DMS 273 (cell line): Measurements from ENCODE around the gene YWHAE.
"Not testable (repeated sequence)": the region's sequence is repeated elsewhere in the genome, so short reads cannot be mapped to it uniquely, and the experiment has no call there.

ENCODE experiments used
- DNase-seq: peaks from one replicate; lab custom pipeline; 2025; ENCODE audit not compliant: unreplicated experiment; lab: John Stamatoyannopoulos, UW

Gene YWHAE

DNA sequence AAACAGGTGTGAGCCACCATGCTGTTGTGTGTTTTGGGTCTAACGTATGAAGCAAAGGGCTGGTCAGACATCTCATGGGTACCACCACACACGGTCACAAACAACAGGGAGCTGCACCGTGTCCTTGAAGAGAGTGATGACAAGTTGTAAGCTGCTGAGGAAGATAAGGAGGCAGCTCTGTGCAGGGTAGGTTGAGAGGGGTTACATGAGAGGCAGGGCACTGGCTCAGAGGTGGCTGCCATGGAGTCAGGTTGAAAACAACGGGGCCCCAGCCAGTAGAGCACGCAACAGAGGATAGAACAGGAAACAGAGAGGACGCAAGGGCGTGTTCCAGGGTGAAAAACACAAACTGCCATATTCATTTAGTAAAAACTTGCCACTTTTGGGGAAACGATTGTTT, 68.3 kb downstream of the YWHAE start:
- no peak for DNase-seq

DNA sequence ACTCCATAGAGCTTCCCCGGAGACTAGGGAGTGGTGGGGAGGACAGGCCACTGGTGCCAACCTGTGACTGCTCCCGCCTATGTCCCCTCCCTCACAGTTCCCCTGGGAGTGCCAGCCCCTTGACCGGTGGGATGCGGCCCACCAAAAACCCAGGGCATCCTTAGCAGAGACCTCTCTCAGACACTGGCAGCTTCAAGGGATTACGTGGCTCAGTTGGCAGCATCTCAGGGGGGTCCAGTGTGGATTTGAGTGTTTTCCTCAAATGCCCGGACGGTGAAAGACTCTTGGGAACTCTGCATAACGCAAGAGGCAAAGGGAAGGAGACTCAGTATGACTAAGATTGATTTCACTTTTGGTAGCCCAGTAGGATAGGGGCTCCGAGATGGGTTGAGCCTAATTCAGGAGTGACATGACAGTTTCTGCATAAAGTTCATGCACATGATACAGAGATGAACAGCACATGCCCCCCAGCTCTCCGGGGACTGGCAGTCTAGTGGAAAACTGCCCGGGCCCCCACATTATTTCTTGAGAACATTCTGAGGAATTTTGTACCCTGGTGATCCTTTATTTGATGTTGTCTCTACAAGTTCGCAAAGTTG, 70.2 kb downstream of the YWHAE start:
- DNase-seq: no peak

DNA sequence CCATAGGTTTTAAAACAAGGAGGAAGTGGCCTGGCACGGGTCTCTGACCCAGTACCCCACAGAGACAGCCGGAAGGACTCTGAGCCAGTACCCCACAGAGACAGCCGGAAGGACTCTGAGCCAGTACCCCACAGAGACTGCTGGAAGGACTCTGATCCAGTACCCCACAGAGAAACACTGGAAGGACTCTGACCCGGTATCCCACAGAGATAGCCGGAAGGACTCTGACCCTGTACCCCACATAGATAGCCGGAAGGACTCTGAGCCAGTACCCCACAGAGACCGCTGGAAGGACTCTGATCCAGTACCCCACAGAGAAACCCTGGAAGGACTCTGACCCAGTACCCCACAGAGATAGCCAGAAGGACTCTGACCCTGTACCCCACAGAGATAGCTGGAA, 71.6 kb downstream of the YWHAE start:
- DNase-seq: no peak

DNA sequence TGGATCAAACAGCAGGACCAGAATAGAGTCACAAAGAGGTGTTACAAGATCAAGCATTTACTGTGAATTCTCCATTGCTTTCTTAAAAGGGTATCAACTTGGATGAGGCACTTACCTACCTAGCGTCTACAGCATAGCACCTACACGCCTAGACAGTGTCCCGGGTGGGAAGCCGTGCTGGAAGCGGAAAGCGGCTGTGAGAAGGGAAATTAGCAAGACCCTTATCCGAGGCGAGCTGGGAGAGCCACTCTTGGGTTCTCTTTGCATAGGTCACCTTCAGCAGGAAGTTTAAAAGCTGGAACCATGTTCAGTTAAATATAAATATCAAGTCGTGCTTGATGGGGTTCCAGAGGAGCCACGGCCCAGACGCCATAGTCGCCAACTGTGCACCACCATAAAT, 74.3 kb downstream of the YWHAE start:
- no peak for DNase-seq

DNA sequence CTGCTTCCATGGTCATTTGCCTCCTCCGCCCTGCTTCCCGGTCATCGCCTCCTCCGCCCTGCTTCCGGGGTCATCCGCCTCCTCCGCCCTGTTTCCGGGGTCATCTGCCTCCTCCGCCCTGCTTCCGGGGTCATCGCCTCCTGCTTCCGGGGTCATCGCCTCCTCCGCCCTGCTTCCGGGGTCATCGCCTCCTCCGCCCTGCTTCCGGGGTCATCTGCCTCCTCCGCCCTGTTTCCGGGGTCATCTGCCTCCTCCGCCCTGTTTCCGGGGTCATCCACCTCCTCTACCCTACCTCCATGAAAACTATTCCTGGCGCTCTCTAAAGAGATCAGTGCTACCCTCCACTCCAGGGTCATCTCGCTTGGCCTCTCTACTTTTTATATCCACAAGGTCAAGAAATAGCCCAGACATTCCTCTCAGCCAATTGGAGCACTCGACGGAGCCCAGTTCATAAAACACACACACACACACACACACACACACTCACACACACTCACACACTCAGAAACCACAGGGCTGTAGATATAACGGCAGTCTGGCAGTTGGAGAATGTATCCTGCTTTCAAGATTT, 75.7 kb downstream of the YWHAE start:
- no peak for DNase-seq

DNA sequence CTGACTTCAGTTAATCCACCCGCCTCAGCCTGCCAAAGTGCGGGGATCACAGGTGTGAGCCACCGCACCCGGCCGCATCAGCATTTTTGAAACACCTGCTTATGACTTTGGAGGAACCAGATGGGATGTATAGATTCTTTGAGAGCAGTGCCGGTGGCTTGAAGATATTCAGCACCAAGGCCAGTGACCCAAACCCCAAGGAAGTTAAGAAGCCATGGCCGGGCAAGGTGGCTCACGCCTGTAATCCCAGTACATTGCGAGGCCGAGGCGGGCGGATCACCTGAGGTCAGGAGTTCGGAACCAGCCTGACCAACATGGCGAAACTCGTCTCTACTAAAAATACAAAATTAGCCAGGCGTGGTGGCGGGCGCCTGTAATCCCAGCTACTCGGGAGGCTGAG, 76.7 kb downstream of the YWHAE start:
- no peak for DNase-seq

DNA sequence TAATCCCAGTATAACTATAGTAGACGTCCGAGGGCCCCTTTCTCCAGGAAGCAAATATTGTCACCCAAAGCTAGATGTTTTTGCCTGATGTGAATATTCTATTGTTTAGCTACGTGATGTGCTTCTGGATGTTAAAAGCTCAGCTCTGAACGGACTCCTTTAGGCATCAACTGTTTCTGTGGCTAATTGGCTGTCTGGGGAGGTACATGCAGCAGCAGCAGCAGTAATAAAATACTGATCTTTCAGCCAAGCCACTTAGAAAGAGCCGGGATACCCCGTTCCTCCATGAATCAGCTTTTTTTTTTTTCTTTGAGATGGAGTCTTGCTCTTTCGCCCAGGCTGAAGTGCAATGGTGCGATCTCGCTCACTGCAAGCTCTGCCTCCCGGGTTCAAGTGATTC, 77.5 kb downstream of the YWHAE start:
- no peak for DNase-seq

DNA sequence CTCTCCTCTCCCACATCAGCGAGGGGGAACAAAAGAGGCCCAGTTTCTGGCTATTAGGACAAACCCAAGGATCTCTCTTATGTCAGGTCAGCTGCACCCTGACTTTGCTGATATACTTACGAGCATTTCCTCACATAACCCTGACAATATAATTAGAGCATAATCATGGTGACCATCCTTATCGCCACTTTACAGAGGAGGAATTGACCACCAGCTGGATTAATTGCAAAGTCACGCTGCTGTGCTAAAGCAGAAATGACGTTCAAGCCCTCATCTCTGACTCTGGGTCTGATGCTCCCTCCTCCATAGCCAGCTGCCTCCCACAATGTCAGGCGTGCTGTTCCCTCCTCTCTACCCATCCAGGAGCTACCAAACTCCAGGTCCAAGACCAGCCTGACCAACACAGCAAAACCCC, 78.0 kb downstream of the YWHAE start:
- no peak for DNase-seq

DNA sequence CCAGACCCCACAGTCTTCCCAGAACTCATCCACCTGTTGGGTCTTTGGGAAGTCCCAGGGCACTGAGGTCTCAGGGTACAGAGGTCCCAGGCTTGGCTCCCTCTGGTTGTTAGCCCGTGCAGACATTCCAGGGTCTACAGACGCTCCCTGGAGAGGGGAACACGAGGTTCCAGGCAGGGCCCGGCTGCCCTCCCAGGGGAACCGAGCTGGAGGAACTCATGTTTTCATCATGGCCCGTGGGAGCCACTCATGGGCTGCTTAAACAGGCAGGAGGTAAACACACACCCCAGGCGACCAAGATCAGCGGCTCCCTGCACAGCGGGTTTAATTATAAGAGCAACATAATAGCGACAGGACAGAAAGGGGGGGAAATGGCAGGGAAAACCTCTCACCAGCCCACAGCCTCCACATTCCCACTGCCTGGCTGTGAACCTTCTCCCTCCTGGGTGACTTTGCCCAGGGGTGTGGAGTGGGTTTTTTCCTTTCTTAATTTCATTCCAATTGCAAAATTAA, 84.1 kb downstream of the YWHAE start:
- no peak for DNase-seq

DNA sequence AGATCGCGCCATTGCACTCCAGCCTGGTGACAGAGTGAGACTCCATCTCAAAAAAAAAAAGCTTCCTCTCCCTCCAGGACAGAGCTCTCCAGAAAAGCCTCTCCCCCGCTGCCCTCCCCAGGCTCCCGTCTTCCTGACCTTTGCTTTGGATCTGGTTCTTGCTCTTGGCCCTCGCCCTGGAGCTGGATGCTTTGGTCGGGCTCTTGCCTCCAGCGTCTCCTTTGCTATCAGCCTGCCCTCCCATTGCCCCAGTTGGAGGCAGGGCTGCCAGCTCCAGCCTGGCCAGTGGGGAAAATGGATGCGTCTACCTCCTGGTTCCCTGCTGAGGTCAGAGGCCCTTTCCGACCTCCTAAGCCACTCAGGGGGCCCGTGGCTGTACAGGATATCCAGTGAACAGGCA, 84.6 kb downstream of the YWHAE start:
- no peak for DNase-seq

DNA sequence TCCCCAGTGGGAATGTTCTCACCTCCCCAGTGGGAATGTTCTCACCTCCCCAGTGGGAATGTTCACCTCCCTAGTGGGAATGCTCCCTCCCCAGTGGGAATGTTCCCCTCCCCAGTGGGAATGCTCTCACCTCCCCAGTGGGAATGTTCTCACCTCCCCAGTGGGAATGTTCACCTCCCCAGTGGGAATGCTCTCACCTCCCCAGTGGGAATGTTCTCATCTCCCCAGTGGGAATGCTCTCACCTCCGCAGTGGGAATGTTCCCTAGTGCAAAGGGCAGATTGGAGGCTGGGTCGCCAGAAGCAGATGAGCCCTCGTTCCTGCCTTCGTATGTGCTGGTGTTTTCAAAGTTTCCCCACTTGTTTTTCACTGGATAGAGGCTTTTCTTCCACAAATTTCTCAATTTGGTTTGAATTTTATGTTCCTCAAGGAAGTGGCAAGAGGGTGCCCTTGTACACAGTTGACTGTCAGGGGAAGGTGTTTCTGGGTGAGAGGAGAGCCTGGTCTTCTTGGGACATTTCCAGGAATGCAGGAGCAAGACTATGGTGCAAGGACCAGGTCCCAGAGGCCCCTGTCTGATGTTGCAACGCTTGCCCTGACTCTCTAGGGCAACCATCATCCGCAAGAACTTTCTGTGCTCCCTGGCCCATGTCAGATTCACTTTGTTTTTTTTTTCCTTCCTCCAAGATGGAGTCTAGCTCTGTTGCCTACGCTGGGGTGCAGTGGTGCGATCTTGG, 86.6 kb downstream of the YWHAE start:
- DNase-seq: no peak

DNA sequence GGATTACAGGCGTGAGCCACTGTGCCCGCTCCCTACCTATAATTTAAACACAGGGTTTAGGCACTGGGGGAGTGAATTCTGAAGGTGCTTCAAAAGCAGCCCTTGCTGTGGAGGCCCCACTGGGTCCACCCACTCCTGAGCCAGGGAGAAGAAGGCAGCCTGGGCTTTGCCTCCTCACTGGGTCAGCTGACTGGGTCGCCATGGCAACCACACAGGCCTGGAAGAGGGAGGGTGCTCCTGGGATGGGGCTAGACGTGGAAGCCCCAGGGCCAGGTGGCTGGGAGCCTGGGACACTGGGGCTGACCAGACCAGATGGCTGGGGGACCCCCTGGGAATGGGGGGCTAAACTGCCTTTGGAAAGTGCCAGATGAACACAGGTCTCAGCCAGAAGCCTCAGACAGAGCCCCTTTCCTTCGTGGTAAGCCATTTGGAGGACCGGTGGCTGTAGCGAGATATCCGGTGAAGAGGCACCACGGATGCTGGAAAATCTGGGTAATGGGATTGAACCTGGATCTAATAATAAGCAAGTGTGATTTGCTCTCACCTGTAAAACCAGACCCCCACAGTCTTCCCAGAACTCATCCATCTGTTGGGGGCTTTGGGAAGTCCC, 87.7 kb downstream of the YWHAE start:
- peak; percentile 82 for DNase-seq

DNA sequence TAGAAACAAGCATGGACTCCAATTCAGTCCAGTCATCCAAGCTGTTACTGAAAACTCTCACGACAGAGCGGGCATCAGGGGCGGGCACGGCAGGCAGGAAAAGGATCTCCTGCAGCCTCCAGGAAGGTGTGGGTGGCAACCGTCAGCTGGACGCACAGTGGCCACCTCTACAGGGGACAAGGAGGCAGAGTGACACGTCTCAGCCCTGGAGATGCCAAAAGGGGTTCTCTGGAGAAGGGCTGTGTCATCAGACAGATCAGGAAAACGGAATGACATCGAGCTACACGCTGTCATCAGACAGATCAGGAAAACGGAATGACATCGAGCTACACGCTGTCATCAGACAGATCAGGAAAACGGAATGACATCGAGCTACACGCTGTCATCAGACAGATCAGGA, 92.2 kb downstream of the YWHAE start:
- not testable (repeated sequence) for DNase-seq

DNA sequence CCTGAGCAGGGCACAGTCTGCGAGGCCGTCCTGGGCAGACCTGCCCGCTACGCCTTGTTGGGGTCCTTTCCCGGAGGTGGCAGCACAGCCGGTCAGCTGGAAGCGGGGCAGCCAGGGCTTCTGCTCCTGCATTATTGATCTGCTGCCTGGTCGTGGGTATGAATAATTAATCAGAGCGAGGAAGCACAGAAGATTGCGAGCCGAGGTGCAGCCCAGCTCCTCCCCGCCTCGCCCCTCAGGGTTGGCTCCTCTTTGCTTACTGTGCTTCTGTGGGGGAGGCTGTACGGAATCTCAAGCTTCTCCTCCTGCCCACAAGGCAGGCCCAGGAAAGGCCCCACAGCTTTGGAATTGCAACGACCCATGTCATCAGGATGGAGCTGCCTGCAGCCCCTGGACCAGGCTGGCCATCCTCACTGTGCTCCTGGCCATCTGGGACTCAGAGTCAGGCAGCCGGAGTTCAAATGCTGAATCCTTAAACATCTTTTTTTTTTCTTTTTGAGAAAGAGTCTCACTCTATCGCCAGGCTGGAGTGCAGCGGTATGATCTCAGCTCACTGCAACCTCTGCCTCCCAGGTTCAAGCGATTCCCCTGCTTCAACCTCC, 95.0 kb downstream of the YWHAE start:
- DNase-seq: no peak

DNA sequence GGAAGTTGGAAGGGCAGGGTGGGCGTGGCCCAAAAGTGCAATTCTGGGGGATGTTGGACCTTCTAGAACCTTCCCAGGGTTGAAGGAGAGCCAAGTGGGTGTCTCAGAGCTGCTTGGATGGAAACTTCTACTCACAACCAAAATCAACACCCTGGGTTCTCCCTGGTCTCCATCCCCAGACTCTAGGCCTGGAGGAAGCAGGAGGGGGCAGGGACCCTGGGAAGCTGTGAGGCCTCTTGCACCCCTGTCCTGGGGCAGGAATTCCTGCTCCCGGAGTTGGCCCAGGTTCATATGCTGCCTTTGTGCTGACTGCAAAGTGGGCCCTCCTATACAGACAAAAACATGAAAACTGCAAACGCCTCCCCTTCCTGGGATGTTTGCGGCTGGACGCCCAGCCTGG, 95.5 kb downstream of the YWHAE start:
- DNase-seq: no peak

DNA sequence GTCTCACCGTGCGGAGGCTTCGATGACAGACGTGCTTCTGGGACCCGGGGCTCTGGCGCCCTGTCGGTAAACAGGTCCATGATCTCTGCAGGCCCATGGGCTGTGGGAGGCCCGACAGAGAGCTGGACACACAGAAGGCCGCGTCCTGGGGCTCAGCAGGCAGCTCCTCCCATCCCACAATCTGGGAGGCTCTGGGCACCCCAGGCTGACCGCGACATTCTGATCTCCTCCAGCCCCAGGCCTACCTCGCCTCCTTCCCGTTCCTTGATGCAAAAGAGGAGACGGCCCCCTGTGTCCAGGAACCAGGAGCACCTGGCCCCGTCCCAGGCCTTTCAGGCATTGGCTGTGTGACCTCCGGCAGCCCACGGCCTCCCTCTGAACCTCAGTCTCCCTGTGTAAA, 97.3 kb downstream of the YWHAE start:
- DNase-seq: no peak

DNA sequence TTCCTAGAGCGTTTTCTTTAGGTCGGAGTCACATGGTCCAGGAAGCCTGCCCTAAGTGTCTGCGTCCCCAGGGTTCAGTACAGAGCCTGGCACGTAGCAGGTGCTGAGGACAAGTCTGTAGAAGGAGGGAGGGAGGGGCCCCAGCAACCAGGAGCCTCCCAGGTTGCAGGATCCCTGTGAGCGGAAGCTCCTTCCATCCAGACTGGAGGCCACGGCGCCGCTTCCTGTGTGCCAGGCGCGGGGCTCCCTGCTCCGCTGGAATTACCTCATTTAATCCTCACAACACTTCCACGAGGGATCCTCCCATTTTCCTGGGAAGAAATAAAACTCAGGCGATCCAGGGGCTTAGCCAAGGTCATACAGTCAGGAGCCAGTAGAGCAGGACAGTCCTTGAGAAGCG, 98.5 kb downstream of the YWHAE start:
- no peak for DNase-seq

DNA sequence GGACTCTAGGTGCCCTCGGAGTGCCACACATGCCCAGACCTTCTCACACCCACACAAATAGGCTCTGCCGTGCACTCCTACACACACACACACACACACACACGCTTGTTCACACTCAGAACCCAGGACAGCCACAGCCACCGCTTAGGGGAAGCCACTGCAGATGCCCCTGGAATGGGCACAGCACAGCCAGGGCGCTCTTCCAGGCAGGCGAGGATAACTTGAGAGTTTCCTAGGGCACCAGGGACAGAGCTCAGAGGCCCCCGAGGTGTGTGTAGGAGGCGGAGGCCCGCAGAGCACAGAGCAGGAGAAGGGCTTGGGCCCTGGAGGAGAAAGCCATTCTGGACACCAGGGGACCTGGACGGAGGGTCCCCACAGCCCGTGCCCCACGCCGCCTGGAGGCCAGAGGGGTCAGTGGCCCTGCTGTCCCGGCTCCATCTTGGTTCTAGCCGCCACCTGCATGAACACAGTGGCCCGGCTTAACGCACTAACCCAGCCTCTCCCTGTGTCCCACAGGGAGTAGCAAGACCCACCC, 99.6 kb downstream of the YWHAE start:
- no peak for DNase-seq

DNA sequence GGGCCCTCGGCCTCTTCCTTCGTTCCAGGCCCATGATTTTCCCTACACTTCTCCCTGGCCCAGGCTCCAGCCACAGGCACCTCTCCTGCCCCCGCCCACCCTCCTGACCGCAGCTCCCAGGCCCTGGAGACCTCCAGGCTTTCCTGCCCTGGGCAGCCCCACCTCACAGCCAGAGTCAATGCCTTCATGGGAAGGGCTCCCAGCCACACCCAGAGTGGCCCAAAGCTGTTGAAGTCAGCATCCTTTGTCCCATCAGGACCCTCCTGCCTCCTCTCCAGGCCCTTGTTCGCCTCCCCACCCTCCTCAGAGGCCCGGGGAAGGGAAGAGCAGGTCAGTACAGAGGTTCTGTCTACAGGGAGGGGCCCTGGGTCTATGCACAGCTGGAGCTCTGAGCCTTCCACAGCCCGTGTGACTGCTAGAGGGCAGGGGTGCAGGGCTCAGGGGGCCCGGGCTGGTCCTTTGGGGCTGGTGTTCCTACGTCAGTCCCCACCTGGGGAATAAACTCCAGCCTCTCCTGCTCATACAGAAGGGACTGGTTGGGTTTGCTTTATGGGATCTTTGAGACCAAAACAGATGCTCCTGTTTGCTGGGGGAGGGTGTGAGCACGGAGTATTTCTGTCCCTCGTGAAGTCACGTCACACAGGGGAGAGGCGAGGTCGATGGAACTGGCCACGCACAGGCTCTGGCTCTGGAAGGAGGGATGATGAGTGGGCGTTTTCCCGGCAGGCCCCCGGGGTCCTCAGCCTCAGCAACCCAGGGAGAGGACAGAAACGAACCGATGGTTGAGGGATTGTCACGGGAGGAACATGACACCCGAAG, 100.3 kb downstream of the YWHAE start:
- no peak for DNase-seq

DNA sequence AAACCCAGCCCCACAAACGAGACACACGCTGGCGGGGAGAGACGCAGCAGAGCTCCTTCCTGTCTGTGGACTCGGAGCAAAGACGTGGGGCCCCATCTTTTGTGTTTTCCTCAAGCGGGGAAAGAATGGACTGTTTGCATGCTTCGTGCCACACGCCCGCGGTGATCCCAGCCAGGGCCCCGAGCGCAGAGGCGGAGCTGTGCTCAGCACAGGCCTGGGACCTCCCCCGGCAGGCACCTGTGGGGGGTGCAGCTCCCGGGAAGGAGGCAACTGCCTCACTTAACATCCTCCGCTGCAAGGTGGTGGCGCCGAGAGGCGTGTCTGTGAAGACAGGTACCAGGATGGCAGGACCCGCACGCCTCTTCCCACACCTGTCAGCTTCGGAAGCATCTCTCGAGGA, 101.4 kb downstream of the YWHAE start:
- no peak for DNase-seq
